Kidney (tissue), 14 donors: ENCODE data around the gene CD83. TPM values are rescaled to one million over a fixed set of nuclear protein-coding genes. Genes with fewer than 3 reads are reported as not detected.

ENCODE experiments used
- DNase-seq, 5 donors: peaks; one replicate each; pipeline ENCODE4 v3.0.0-alpha.2; 2013 to 2020
- FAIRE-seq: peaks from 2 replicates; lab custom pipeline; 2012; peaks lifted over from hg19 to GRCh38; lab: Jason Lieb, UNC
- H3K27ac ChIP-seq, 2 donors: one replicate each; pipeline ENCODE4 v1.7.0; 2013; ENCODE audit warnings: low read depth in 2 of 2, low read length in 2 of 2, inconsistent platforms in 1 of 2
- H3K27me3 ChIP-seq: one replicate; pipeline ENCODE4 v1.7.1; 2013; ENCODE audit warnings: low read length, inconsistent platforms; ENCODE audit not compliant: control insufficient read depth, insufficient read depth
- H3K36me3 ChIP-seq, 3 donors: one replicate each; pipeline versions ENCODE4 v1.7.0 to v1.7.1; 2013; ENCODE audit warnings: low read length in 3 of 3, control low read depth in 1 of 3, inconsistent platforms in 1 of 3; ENCODE audit not compliant: insufficient read depth in 3 of 3, control insufficient read depth in 2 of 3
- H3K4me1 ChIP-seq, 3 donors: one replicate each; pipeline versions ENCODE4 v1.7.0 to v1.7.1; 2013; ENCODE audit warnings: low read length in 3 of 3, inconsistent platforms in 1 of 3, low read depth in 1 of 3; ENCODE audit not compliant: control insufficient read depth in 2 of 3, insufficient read depth in 2 of 3
- H3K4me3 ChIP-seq, 3 donors: one replicate each; pipeline versions ENCODE4 v1.7.0 to v1.8.1; 2013; ENCODE audit warnings: low read length in 3 of 3, control low read depth in 1 of 3, inconsistent platforms in 1 of 3
- H3K9ac ChIP-seq, 3 donors: one replicate each; pipeline versions ENCODE4 v1.7.0 to v1.7.1; 2013; ENCODE audit warnings: low read length in 3 of 3, control low read depth in 1 of 3, inconsistent platforms in 1 of 3
- H3K9me3 ChIP-seq, 3 donors: one replicate each; pipeline versions ENCODE4 v1.7.0 to v1.7.1; 2013; ENCODE audit warnings: low read length in 3 of 3, control low read depth in 1 of 3, inconsistent platforms in 1 of 3; ENCODE audit not compliant: control insufficient read depth in 2 of 3, insufficient read depth in 1 of 3
- intact Hi-C: fragments of 100-400 bp; cut with DNase I; formaldehyde crosslinking; loops from one replicate; pipeline ENCODE4 v1.11.1; 2022
- polyA plus RNA-seq: library from polyadenylated mRNA; stranded (reverse); fragments of 350-450 nt; fragmentation: Illumina TruSeq; extraction: RNeasy Lipid Tissue Mini Kit (QIAGEN cat#74804); gene quantifications from one replicate; pipeline ENCODE4 v1.2.3, GENCODE V29; 2014; ENCODE audit warnings: low read depth, low replicate concordance; ENCODE audit not compliant: insufficient read depth
- total RNA-seq: library from RNA; stranded (reverse); fragmentation: NEBNext Ultra II Directional; extraction: Animal tissue kit (Norgen Biotek cat#: 25700); gene quantifications from one replicate; pipeline ENCODE4 v1.2.1, GENCODE V29; 2021
- TF ChIP-seq, protein P1 (sequence below): IDR thresholded peaks from 3 replicates; pipeline ENCODE4 v1.5.1; 2012; ENCODE audit warnings: mild to moderate bottlenecking, moderate library complexity, borderline replicate concordance; ENCODE audit not compliant: insufficient read depth; ENCODE audit errors: extremely low read depth
- donor health status: control.
- donor health status: control.
- donor health status: control.
- donor health status: control.
- donor health status: control.
- donor health status: DM: yes; HTN: yes; CAD: no.
- donor health status: Normal renal cell carcinoma (clear cell type).

The CD83 gene
- total and polyA plus RNA-seq, 2 donors from 2014 or later, result 4.0 to 15.4 TPM

DNA sequence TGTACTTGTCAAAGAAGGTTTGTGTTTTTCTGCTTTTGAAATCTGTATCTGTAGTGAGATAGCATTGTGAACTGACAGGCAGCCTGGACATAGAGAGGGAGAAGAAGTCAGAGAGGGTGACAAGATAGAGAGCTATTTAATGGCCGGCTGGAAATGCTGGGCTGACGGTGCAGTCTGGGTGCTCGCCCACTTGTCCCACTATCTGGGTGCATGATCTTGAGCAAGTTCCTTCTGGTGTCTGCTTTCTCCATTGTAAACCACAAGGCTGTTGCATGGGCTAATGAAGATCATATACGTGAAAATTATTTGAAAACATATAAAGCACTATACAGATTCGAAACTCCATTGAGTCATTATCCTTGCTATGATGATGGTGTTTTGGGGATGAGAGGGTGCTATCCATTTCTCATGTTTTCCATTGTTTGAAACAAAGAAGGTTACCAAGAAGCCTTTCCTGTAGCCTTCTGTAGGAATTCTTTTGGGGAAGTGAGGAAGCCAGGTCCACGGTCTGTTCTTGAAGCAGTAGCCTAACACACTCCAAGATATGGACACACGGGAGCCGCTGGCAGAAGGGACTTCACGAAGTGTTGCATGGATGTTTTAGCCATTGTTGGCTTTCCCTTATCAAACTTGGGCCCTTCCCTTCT is 18.4 kb downstream of the CD83 start:
- Histone ChIP-seq H3K4me3 (no peak overlapping the region), H3K27ac (no peak overlapping the region), H3K9ac (no peak overlapping the region), H3K27me3 (no peaks in the 10 kb centered on the region), H3K4me1 (peaks cover 2 to 17% (median 2%) of the 10 kb centered on the region in 3 donors), H3K9me3 (no peaks in the 10 kb centered on the region), H3K36me3 (peaks cover 0 to 10% (median 0%) of the 10 kb centered on the region in 3 donors)
- TF ChIP-seq, protein P1, sequence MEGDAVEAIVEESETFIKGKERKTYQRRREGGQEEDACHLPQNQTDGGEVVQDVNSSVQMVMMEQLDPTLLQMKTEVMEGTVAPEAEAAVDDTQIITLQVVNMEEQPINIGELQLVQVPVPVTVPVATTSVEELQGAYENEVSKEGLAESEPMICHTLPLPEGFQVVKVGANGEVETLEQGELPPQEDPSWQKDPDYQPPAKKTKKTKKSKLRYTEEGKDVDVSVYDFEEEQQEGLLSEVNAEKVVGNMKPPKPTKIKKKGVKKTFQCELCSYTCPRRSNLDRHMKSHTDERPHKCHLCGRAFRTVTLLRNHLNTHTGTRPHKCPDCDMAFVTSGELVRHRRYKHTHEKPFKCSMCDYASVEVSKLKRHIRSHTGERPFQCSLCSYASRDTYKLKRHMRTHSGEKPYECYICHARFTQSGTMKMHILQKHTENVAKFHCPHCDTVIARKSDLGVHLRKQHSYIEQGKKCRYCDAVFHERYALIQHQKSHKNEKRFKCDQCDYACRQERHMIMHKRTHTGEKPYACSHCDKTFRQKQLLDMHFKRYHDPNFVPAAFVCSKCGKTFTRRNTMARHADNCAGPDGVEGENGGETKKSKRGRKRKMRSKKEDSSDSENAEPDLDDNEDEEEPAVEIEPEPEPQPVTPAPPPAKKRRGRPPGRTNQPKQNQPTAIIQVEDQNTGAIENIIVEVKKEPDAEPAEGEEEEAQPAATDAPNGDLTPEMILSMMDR, result no peak
- no peak for FAIRE-seq
- intact Hi-C loops, result no loop called here
- no peak for DNase-seq

DNA sequence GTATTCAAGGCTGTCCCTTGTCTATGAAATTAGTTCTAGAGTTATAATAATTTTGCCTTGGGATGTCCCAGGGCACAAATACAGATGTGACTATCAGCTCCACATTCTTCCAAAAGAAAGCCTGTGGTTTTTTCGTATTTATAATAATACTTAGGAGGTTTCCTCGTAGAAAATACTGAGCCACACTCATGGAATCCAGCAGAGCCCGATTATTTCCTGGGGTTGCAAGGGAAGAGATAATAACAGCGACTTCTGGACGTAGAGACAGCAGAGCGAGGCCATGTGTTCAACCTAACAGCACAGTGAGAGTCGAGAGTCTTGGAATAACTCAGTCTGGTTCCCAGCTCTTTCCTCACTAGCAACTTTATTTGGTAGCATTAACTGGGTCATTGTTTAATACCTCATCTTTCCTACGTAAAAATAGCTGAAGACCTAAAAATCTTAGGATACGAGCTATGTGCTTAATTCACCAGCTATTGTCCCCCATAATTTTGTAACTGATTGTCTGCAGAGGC is 21.2 kb downstream of the CD83 start:
- Histone ChIP-seq H3K9ac (no peak overlapping the region), H3K4me3 (no peak overlapping the region), H3K9me3 (no peaks in the 10 kb centered on the region), H3K27ac (no peak overlapping the region), H3K27me3 (no peaks in the 10 kb centered on the region), H3K36me3 (peaks cover 0 to 10% (median 0%) of the 10 kb centered on the region in 3 donors), H3K4me1 (peaks cover 0 to 4% (median 2%) of the 10 kb centered on the region in 3 donors)
- intact Hi-C loops, result no loop called here
- TF ChIP-seq, protein P1, result no peak
- FAIRE-seq (no peak), DNase-seq (no peak)

DNA sequence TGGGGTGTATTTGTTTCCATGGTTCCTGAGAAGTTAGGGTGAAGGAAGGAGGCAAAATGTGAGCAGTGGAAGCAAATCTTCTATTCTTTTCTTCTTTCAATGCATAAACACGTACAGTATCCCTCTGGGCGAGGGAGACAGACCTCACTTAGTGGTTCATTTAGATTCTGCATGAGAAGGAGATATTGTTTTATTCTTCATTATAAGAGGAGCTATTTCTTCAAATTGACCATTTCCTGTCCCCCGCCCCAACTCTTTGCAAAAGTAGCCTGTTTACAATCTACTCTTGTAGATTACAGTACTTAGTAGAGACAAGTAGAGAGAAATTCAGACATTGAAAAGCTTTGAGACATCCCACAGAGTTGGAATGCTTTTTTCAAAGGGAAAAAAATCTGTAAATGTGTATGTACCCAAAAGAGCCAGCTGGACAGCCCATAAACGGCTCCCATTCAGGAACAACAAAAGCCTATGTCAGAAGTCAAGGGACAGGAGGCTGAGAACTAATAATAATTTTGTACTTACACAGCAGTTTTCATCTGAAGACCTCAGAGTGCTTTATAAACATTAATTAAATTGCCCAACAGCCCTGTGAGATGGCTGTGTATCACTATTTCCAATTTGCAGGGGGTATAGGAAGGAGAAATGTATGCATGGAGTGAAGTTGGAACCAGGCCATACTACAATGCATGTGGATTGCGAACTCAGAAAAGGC is 23.9 kb downstream of the CD83 start:
- no peaks in the 10 kb centered on the region for H3K36me3 ChIP-seq
- no peak overlapping the region for H3K4me3 ChIP-seq
- TF ChIP-seq, protein P1, result no peak
- FAIRE-seq (no peak), DNase-seq (no peak)
- no peak overlapping the region for H3K27ac ChIP-seq
- H3K4me1 ChIP-seq, result peaks cover 0 to 11% (median 0%) of the 10 kb centered on the region in 3 donors
- H3K9ac ChIP-seq, result no peak overlapping the region
- H3K27me3 ChIP-seq, result no peaks in the 10 kb centered on the region
- no peaks in the 10 kb centered on the region for H3K9me3 ChIP-seq
- intact Hi-C loops, result no loop called here
